BJ (cell line): ENCODE data around the gene GLYATL3. TPM values are rescaled to one million over a fixed set of nuclear protein-coding genes. Genes with fewer than 3 reads are reported as not detected.

Source experiments
- CTCF ChIA-PET: fragments of 350-600 bp; formaldehyde crosslinking; extraction: SDS; loops from one replicate; lab custom pipeline; 2021; ENCODE audit warnings: antibody characterized with exemption, inconsistent platforms; lab: Yijun Ruan, JAX
- POLR2A ChIA-PET: fragments of 300-600 bp; sonication (Branson Sonifier 250); formaldehyde crosslinking; extraction: SDS; loops from one replicate; lab custom pipeline; 2021; ENCODE audit warnings: antibody characterized with exemption; lab: Charles Lee
- DNase-seq: peaks from one replicate; pipeline ENCODE4 v3.0.0-alpha.2; 2011; ENCODE audit warnings: low read depth
- H3K27me3 ChIP-seq: 2 replicates; pipeline ENCODE4 v1.6.0; 2011; ENCODE audit warnings: low read length; ENCODE audit not compliant: control insufficient read depth, insufficient read depth
- H3K36me3 ChIP-seq: 2 replicates; pipeline ENCODE4 v1.5.1; 2011; ENCODE audit warnings: low read length; ENCODE audit not compliant: control insufficient read depth, insufficient read depth
- H3K4me3 ChIP-seq: 2 replicates; pipeline ENCODE4 v1.5.1; 2011; ENCODE audit warnings: low read depth, mild to moderate bottlenecking, control low read depth, low read length
- CTCF ChIP-seq: IDR thresholded peaks from 2 replicates; pipeline ENCODE4 v1.5.1; 2011; ENCODE audit warnings: low read depth, mild to moderate bottlenecking, control low read depth, inconsistent platforms, low read length, moderate library complexity; ENCODE audit not compliant: insufficient read depth
- polyA plus RNA-seq: library from polyadenylated mRNA; depleted of rRNA; stranded (reverse); fragments of >200 nt; gene quantifications from 2 replicates; pipeline ENCODE4 v1.2.3, GENCODE V29; 2011

Gene GLYATL3
- polyA plus RNA-seq, 1 experiment = not detected

GRCh38 chr6:49540614-49541013, 40.9 kb downstream of the GLYATL3 start:
- Histone ChIP-seq H3K27me3 (no peaks in the 10 kb centered on the region), H3K4me3 (no peak overlapping the region), H3K36me3 (no peaks in the 10 kb centered on the region)
- ChIA-PET POLR2A (no interaction called here), CTCF (interaction anchor here (1.0 to 4.6 kb wide), 2 partner anchors 8 to 9 kb away, joined by 3 to 26 read pairs; no protein-coding TSS in a partner anchor)
- no peak for DNase-seq
- no peak for TF ChIP-seq CTCF

- no peak for TF ChIP-seq CTCF
- ChIA-PET POLR2A (no interaction called here), CTCF (interaction anchor here (4.6 kb wide), 1 partner anchor 9 kb away, joined by 26 read pairs; no protein-coding TSS in a partner anchor)
- no peak overlapping the region for H3K4me3 ChIP-seq
- DNase-seq = peak; percentile 90
- no peaks in the 10 kb centered on the region for H3K36me3 ChIP-seq
- H3K27me3 ChIP-seq = no peaks in the 10 kb centered on the region
Measured at GRCh38 chr6:49541210-49541724, 41.5 kb downstream of the GLYATL3 start.

- Histone ChIP-seq H3K27me3 (no peaks in the 10 kb centered on the region), H3K36me3 (no peaks in the 10 kb centered on the region), H3K4me3 (no peak overlapping the region)
- ChIA-PET POLR2A (no interaction called here), CTCF (interaction anchor here (1.2 to 4.6 kb wide), 2 partner anchors 10 to 12 kb away, joined by 3 to 26 read pairs; no protein-coding TSS in a partner anchor)
- TF ChIP-seq CTCF = no peak
- DNase-seq = no peak
Measured at GRCh38 chr6:49541936-49542335, 42.2 kb downstream of the GLYATL3 start.

GRCh38 chr6:49543087-49543858, 43.5 kb downstream of the GLYATL3 start:
- no peak for DNase-seq
- Histone ChIP-seq H3K4me3 (no peak overlapping the region), H3K36me3 (no peaks in the 10 kb centered on the region), H3K27me3 (no peaks in the 10 kb centered on the region)
- no peak for TF ChIP-seq CTCF
- ChIA-PET CTCF (interaction anchor here (1.0 to 4.6 kb wide), 4 partner anchors 10 to 63 kb away, joined by 3 to 26 read pairs (median 4); no protein-coding TSS in a partner anchor), POLR2A (no interaction called here)

- no peak for DNase-seq
- peaks cover 3% of the 10 kb centered on the region for H3K27me3 ChIP-seq
- ChIA-PET POLR2A (no interaction called here), CTCF (interaction anchor here (1.9 kb wide), 1 partner anchor 61 kb away, joined by 5 read pairs; no protein-coding TSS in a partner anchor)
- H3K4me3 ChIP-seq = no peak overlapping the region
- no peak for TF ChIP-seq CTCF
- no peaks in the 10 kb centered on the region for H3K36me3 ChIP-seq
Measured at GRCh38 chr6:49546331-49546730, 46.6 kb downstream of the GLYATL3 start.
